Prostate gland (tissue), 2 donors: ENCODE measurements around the gene TSC22D2.

Experiments used
- POLR2AphosphoS5 ChIP-seq: sonication (generic); formaldehyde crosslinking; IDR thresholded peaks from one replicate; pipeline ENCODE4 v1.6.1; 2017; ENCODE audit warnings: antibody characterized with exemption
- TF ChIP-seq, protein P1 (sequence below), 4 experiments: fragments of 200-600 bp in 2 of 4; fragments of 450-650 bp in 2 of 4; sonication (generic) in 2 of 4; IDR thresholded peaks; 1 replicate in 3 of 4; 2 replicates in 1 of 4; pipeline ENCODE4 v1.5.1; 2016 to 2019; ENCODE audit warnings: antibody characterized with exemption in 4 of 4, mild to moderate bottlenecking in 2 of 4, moderate library complexity in 2 of 4

DNA sequence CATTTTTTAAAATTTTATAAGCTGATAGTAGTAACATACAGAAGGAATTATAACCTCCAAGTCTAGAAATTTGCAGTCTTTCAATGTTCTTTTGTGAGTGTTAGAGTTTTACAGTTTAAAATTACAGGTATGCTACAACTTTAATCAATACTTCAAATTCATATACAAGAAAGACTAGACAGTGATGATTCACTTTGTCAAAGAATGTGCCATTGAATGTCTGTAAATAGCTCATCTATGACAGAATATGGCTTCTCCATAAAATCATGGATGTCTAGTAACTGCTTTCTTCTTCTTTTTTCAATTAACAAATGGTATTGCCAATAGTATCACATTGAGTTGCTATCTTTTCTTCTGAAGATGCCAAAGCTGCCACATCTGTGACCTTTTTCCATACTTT lies 4.1 kb upstream of the TSC22D2 start:
- TF ChIP-seq, protein P1, sequence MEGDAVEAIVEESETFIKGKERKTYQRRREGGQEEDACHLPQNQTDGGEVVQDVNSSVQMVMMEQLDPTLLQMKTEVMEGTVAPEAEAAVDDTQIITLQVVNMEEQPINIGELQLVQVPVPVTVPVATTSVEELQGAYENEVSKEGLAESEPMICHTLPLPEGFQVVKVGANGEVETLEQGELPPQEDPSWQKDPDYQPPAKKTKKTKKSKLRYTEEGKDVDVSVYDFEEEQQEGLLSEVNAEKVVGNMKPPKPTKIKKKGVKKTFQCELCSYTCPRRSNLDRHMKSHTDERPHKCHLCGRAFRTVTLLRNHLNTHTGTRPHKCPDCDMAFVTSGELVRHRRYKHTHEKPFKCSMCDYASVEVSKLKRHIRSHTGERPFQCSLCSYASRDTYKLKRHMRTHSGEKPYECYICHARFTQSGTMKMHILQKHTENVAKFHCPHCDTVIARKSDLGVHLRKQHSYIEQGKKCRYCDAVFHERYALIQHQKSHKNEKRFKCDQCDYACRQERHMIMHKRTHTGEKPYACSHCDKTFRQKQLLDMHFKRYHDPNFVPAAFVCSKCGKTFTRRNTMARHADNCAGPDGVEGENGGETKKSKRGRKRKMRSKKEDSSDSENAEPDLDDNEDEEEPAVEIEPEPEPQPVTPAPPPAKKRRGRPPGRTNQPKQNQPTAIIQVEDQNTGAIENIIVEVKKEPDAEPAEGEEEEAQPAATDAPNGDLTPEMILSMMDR (IDR thresholded peaks at IDR 0.05), result no peak
- TF ChIP-seq POLR2AphosphoS5, result no peak
